ENCODE results near the gene PLS3.

- TF ChIP-seq CTCF (IDR thresholded peaks at IDR 0.05) (no peak), POLR2A (IDR thresholded peaks at IDR 0.05) (no peak), POLR2AphosphoS5 (IDR thresholded peaks at IDR 0.05; ENCODE audit: insufficient read depth in 1 of 2, low read depth in 1 of 2) (no peak)
These were observed 136.0 kb downstream of the PLS3 start for GRCh38 chrX:115696939-115697338.
